OCI-LY3 (cell line): ENCODE measurements around the gene BAZ2B.

ENCODE experiments used
- CTCF ChIP-seq: fragments of 200-600, 300-600 bp; sonication (generic); IDR thresholded peaks from 2 replicates; pipeline ENCODE4 v1.5.1; 2014; ENCODE audit warnings: antibody characterized with exemption, low read length, low read depth
- EZH2phosphoT487 ChIP-seq: fragments of 200-600 bp; shearing (Covaris generic); IDR thresholded peaks from 2 replicates; pipeline ENCODE4 v1.6.1; 2018; ENCODE audit warnings: antibody characterized with exemption, mixed run types, low read depth

GRCh38 chr2:159506764-159507440, 109.4 kb downstream of the BAZ2B start:
- TF ChIP-seq CTCF (no peak), EZH2phosphoT487 (no peak)
